Frontal cortex (tissue), 4 donors: ENCODE data around the gene DPH7. TPM values are rescaled to one million over a fixed set of nuclear protein-coding genes. Genes with fewer than 3 reads are reported as not detected.
"Not testable (repeated sequence)": the region's sequence is repeated elsewhere in the genome, so short reads cannot be mapped to it uniquely, and the experiment has no call there.

Experiments
- DNase-seq, 2 donors: peaks; one replicate each; pipeline ENCODE4 v3.0.0; 2012; ENCODE audit warnings: low spot score in 2 of 2
- FAIRE-seq: peaks from 2 replicates; lab custom pipeline; 2012; peaks lifted over from hg19 to GRCh38; lab: Jason Lieb, UNC
- total RNA-seq: library from RNA; depleted of rRNA; stranded (reverse); fragments of >200 nt; gene quantifications from one replicate; pipeline ENCODE4 v1.2.3, GENCODE V29; 2014
- donor health status: control.
- donor health status: control.
- donor health status: control.

The DPH7 gene
- total RNA-seq, 1 donor from 2014 or later = 21.6 TPM

GRCh38 chr9:137524981-137525317 is 53.8 kb downstream of the DPH7 start:
- FAIRE-seq = no peak
- no peak for DNase-seq

- DNase-seq = no peak
- FAIRE-seq = no peak
Observed at GRCh38 chr9:137524161-137524980, 54.4 kb downstream of the DPH7 start.

DNA sequence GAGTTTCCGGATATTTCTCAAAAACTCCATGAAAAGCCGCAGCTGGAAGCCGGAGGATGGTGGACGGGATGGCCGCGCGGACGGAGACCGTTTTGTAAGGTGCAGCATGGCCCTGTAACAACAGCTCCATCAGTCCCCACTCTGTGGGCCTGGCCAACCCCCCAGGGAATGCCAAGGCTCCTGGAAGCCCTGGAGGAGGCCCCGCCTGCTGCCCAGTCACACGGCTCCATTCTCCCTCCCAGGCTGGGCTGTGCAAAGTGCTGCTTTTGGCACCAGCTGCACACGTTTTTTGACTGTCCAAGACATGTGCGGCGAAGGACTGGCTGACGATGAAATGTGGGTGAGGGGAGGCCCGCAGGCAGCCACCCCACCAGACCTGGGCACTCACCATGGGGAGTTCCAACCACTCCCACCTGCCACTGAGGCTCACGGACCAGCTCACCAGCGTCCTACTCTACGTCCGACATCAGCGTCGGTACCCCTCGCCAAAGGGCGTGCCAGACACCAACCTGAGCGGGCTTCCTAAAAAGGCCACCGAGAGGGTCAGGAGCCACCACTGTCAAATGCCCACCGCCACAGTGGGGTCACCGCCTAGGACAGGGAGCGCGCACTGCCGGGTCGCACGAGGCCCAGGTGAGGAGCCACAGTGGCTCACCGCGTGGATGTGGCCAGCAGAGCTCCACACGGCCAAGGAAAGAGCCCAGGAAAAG is 55.8 kb downstream of the DPH7 start:
- FAIRE-seq = no peak
- DNase-seq = no peak

GRCh38 chr9:137521405-137521985 is 57.2 kb downstream of the DPH7 start:
- FAIRE-seq (no peak), DNase-seq (no peak)

GRCh38 chr9:137520614-137521404 is 57.9 kb downstream of the DPH7 start:
- DNase-seq (no peak), FAIRE-seq (no peak)

- FAIRE-seq (no peak), DNase-seq (no peak)
Observed at GRCh38 chr9:137519553-137519952, 59.2 kb downstream of the DPH7 start.

DNA sequence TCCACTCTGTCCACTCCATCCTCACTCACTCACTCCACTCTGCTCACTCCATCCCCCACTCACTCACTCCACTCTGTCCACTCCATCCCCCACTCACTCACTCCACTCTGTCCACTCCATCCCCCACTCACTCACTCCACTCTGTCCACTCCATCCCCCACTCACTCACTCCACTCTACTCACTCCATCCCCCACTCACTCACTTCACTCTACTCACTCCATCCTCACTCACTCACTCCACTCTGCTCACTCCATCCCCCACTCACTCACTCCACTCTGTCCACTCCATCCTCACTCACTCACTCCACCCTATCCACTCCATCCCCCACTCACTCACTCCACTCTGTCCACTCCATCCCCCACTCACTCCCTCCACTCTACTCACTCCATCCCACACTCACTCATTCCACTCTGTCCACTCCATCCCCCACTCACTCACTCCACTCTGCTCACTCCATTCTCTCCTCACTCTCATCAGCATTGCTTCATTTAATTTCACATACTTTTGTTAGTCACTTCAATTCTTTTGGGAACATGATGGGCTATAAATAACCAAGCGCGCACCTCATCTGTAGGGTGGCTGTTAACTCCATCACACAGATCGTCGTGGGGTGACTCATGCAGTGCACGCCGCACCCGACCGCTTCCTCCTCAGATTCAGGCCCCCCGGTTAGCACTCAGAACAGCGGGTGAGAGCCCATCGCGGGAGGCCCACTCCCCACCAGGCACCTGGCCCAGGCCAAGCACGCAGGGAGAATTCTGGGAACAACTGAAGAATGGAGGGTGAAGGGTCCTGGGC is 59.9 kb downstream of the DPH7 start:
- FAIRE-seq, DNase-seq: not testable (repeated sequence)

GRCh38 chr9:137516144-137516917 is 62.4 kb downstream of the DPH7 start:
- DNase-seq = no peak
- FAIRE-seq = no peak

GRCh38 chr9:137515338-137515724 is 63.4 kb downstream of the DPH7 start:
- FAIRE-seq (no peak), DNase-seq (no peak)

DNA sequence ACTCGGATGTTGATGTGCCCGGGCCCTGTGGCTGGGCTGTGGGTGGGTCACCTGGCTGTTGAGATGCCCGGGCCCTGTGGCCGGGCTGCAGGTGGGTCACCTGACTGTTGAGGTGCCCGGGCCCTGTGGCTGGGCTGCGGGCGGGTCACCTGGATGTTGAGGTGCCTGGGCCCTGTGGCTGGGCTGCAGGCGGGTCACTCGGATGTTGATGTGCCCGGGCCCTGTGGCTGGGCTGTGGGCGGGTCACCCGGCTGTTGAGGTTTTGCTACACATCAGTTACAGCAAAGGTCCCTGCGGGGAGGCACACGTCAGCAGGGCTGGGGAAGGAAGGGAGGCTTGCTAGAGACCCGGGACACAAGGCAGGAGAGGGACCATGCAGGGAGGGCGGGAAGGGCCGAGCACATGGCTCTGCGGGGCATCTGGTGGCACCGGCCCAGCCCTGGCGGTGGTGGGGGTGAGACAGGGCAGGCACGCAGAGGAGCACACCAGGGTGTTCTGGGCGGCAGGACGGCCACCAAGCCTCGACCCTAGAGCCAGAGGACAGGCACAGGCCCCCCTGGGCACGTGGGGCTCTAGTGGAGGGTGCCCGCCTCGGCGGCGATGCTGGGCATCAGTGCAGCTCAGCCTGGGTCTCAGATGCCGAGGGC is 63.9 kb downstream of the DPH7 start:
- no peak for FAIRE-seq
- DNase-seq = no peak

- not testable (repeated sequence) for FAIRE-seq, DNase-seq
Observed at GRCh38 chr9:137513801-137514570, 64.7 kb downstream of the DPH7 start.

DNA sequence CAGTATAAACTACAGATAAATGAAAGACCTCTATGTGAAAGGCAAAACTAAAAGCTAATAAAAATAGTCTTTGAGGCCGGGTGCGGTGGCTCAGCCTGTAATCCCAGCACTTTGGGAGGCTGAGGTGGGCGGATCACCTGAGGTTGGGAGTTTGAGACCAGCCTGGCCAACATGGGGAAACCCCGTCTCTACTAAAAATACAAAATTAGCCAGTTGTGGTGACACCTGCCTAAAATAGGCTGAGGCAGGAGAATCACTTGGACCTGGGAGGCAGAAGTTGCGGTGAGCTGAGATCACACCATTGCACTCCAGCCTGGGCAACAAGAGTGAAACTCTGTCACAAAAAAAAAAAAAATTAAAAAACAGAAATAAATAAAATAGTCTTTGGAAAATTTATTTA is 65.6 kb downstream of the DPH7 start:
- FAIRE-seq, DNase-seq: not testable (repeated sequence)

DNA sequence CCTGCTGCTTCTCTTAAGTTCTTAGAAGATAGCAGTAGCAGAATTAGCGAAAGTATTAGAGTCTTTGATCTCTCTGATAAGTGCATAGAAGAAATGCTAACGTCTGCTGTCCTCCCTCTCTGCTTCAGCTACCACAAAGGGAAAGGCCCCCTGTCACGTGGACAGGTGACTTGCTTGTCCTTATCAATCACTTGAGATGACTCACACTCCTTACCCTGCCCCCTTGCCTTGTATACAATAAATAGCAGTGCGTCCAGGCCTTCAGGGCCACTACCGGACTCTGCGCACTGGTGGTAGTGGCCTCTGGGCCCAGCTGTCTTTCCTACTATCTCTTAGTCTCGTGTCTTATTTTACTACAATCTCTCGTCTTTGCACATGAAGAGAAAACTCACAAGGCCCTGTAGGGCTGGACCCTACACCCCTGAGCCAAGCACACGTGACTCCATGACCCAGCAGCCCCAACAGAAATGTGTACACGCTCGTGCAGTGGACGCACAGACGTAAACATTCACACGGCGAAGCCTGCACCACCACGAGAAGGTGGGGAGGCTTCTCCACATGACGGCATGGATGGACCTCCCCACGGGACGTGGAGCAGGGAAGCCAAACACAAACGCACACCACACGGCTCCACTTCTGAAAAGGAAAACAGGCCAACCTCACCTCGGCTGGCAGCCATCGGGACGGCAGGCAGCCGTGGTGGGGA is 66.8 kb downstream of the DPH7 start:
- FAIRE-seq (no peak), DNase-seq (no peak)

DNA sequence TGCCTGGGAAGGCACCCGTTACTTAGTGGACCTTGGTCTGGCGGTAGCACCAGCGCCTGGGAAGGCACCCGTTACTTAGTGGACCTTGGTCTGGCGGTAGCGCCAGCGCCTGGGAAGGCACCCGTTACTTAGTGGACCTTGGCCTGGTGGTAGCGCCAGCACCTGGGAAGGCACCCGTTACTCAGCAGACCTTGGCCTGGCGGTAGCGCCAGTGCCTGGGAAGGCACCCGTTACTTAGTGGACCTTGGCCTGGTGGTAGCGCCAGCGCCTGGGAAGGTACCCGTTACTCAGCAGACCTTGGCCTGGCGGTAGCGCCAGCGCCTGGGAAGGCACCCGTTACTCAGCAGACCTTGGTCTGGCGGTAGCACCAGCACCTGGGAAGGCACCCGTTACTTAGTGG is 67.6 kb downstream of the DPH7 start:
- not testable (repeated sequence) for DNase-seq, FAIRE-seq

DNA sequence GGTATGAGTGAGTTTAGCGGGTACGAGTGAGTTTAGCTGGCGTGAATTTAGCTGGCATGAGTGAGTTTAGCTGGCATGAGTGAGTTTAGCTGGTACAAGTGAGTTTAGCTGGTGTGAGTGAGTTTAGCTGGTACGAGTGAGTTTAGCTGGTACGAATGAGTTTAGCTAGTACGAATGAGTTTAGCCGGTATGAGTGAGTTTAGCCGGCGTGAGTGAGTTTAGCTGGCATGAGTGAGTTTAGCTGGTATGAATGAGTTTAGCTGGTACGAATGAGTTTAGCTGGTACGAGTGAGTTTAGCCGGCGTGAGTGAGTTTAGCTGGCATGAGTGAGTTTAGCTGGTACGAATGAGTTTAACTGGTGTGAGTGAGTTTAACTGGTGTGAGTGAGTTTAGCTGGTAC is 69.5 kb downstream of the DPH7 start:
- FAIRE-seq = no peak

DNA sequence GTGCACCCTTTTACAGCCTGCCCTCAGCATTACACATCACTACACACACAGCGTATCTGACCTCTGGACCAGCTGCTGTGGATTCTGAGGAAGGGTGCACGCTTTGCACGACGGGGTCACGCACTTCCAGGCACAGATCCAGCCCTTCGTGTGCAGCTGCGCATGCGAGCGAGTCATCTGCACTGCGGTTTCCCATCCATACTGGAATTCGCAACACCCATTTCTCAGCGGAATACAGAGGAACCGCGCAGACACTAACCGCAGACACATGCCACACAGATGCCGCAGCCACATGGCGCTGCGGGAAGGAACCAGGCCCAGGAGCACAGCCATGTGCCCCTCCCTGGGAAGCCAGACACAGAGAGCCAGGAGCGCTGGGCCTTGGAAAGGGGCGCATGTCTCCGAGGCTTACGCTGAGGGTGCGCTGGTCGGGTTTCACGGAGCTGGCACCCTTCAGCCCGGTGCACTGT is 72.0 kb downstream of the DPH7 start:
- FAIRE-seq = no peak

More for the DNA sequence above, 69.5 kb downstream of the DPH7 start:
- no peak for DNase-seq

GRCh38 chr9:137506274-137506673 is 72.5 kb downstream of the DPH7 start:
- DNase-seq = no peak
- FAIRE-seq = no peak

More for the DNA sequence above, 72.0 kb downstream of the DPH7 start:
- no peak for DNase-seq
